Choroid plexus epithelial cell (primary cell): Measurements from ENCODE around the gene VCX.

Source experiments
- DNase-seq: peaks from one replicate; pipeline ENCODE4 v3.0.0-alpha.2; 2010; ENCODE audit warnings: low read depth
- H3K4me3 ChIP-seq: 2 replicates; pipeline ENCODE4 v1.5.1; 2011; ENCODE audit warnings: low read depth, mild to moderate bottlenecking, control low read depth, low read length, moderate library complexity
- CTCF ChIP-seq: conservative IDR thresholded peaks from 2 replicates; pipeline ENCODE4 v1.5.1; 2011; ENCODE audit warnings: low read depth, mild to moderate bottlenecking, control low read depth, inconsistent platforms, low read length, moderate library complexity

The VCX gene

GRCh38 chrX:7872042-7872441 is 29.1 kb downstream of the VCX start:
- no peak for DNase-seq
- no peak for TF ChIP-seq CTCF

DNA sequence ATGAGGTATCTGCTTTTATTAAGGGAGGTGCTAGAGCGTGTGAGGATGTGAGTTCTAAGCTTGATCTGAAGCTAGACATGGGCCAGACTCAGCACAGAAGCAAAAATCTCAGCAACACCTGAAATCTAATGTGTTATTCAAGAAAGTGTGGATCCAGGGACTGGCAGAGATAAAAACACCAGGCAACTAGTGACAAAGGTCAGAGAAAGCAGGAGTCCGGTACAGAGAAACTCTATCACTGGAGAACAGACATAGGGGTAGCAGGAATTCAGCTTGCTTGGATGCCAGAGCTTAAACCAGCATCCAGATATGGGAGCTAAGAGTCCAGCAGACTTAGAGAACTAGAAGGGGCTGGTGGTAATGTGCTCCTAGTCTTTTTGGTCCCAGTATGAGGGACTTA is 34.0 kb downstream of the VCX start:
- no peak overlapping the region for H3K4me3 ChIP-seq
- no peak for DNase-seq
- TF ChIP-seq CTCF: no peak

More at GRCh38 chrX:7872042-7872441, 29.1 kb downstream of the VCX start:
- H3K4me3 ChIP-seq: no peak overlapping the region

DNA sequence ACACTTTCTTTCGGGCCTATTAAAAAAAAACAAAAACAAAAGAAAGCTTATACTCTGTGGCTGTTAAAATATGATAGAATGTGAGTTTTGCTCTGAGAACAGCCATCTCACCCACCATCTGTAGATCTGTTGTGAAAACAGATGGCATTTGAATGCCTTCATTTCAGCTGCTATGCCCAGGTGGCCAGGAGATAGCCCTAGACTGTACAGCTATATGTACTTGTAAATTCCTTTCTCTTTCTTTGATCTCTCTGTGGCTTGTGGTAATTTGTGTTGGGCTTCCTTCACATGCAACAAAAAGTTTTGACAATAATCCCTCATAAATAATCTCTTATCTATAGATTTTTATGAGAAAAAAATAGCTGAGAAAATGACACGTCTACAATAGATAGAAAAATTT is 46.2 kb downstream of the VCX start:
- no peak overlapping the region for H3K4me3 ChIP-seq
- no peak for TF ChIP-seq CTCF
- no peak for DNase-seq

DNA sequence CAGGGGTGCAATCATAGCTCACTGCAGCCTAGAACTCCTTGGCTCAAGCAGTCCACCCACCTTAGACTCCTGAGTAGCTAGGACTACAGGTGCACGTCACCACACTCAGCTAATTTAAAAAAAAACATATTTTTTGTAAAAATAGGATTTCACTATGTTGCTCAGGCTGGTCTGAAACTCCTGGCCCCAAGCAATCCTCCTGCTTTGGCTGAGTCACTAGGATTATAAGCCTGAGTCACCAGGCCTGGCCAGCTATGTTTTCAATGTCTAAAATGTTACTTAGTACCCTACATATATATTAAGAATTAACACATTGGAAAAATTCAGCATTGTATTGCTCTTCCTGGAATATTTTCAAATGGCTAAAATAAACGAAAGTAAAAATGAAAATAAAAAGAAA is 46.7 kb downstream of the VCX start:
- peak; percentile 1 for DNase-seq
- H3K4me3 ChIP-seq: no peak overlapping the region
- no peak for TF ChIP-seq CTCF

DNA sequence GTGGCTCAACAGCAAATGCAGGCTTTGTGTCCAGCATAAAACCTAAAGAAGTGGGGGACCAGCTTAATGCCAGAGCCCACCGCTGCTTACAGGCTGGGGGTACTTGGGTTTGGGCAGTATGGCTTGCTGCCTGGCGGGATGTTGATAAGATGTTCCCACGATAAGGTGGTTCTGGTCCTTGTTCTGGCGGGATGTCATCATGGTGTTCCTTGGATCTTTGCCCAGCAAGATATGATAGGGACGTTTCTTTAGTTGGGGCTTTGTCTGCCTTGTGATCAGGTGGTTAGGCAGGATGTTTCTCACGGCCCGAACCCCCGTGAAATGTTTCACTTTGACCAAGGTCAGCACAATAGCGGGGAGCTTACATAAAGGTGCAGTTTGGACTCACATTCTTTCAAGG is 49.0 kb downstream of the VCX start:
- H3K4me3 ChIP-seq: no peak overlapping the region
- TF ChIP-seq CTCF: no peak
- DNase-seq: peak; percentile 0
